Measurements from ENCODE around the gene TSBP1.

GRCh38 chr6:32353348-32353747 is 18.4 kb downstream of the TSBP1 start:
- TF ChIP-seq POLR2AphosphoS5 (IDR thresholded peaks at IDR 0.05; ENCODE audit: low read depth, low read length) (no peak), POLR2A (IDR thresholded peaks at IDR 0.05; ENCODE audit: low read depth, low read length) (no peak), TAF1 (IDR thresholded peaks at IDR 0.05; ENCODE audit: low read depth, low read length) (no peak)

Data from GM12891 (cell line).